Neuronal stem cell (in vitro differentiated cells): Measurements from ENCODE around the gene KCNK4.
A peak's percentile ranks its signal among the peaks of the same experiment; 100 is the strongest.

Experiments used
- DNase-seq: peaks from one replicate; pipeline ENCODE4 v3.0.0-alpha.2; 2013; ENCODE audit warnings: low spot score
- H2AFZ ChIP-seq: one replicate; pipeline ENCODE4 v1.6.1; 2013; ENCODE audit warnings: mild to moderate bottlenecking, low read length, inconsistent platforms
- H2AK5ac ChIP-seq: 2 replicates; pipeline ENCODE4 v1.6.1; 2013; ENCODE audit warnings: low read depth, mild to moderate bottlenecking, inconsistent platforms, low read length, moderate library complexity, mixed read lengths
- H2BK120ac ChIP-seq: 2 replicates; pipeline ENCODE4 v1.6.1; 2013; ENCODE audit warnings: low read depth, mild to moderate bottlenecking, inconsistent platforms, low read length, moderate library complexity, mixed read lengths
- H2BK12ac ChIP-seq: one replicate; pipeline ENCODE4 v1.6.1; 2013; ENCODE audit warnings: low read length, inconsistent platforms
- H2BK15ac ChIP-seq: 2 replicates; pipeline ENCODE4 v1.6.1; 2013; ENCODE audit warnings: mild to moderate bottlenecking, low read length, inconsistent platforms, mixed read lengths
- H2BK5ac ChIP-seq: one replicate; pipeline ENCODE4 v1.6.1; 2013; ENCODE audit warnings: inconsistent platforms, mild to moderate bottlenecking, low read length, moderate library complexity
- H3K14ac ChIP-seq: one replicate; pipeline ENCODE4 v1.6.1; 2013; ENCODE audit warnings: low read length, inconsistent platforms
- H3K18ac ChIP-seq: 2 replicates; pipeline ENCODE4 v1.6.1; 2013; ENCODE audit warnings: low read length, inconsistent platforms
- H3K23ac ChIP-seq: 2 replicates; pipeline ENCODE4 v1.6.1; 2013; ENCODE audit warnings: low read depth, mild to moderate bottlenecking, mixed read lengths, low read length, inconsistent platforms; ENCODE audit not compliant: poor library complexity
- H3K27ac ChIP-seq: replicated peaks from 3 replicates; pipeline ENCODE4 v1.5.1; 2013; ENCODE audit warnings: low read length, inconsistent platforms
- H3K27me3 ChIP-seq, 3 experiments: 2 replicates each; pipeline ENCODE4 v1.6.1; 2013; ENCODE audit warnings: low read length in 3 of 3, mild to moderate bottlenecking in 2 of 3, inconsistent platforms in 1 of 3, low read depth in 1 of 3, mixed read lengths in 1 of 3, moderate library complexity in 1 of 3; ENCODE audit not compliant: control insufficient read depth in 3 of 3, insufficient read depth in 3 of 3
- H3K36me3 ChIP-seq, 2 donors: replicated peaks in 1 of 2; 2 replicates each; pipeline ENCODE4 v1.6.1; 2013; ENCODE audit warnings: low read length in 2 of 2; ENCODE audit not compliant: control insufficient read depth in 2 of 2, insufficient read depth in 2 of 2
- H3K4ac ChIP-seq: 2 replicates; pipeline ENCODE4 v1.6.1; 2013; ENCODE audit warnings: inconsistent platforms, mild to moderate bottlenecking, low read length, moderate library complexity
- H3K4me1 ChIP-seq, 2 donors: 1 replicate in 1 of 2; 2 replicates in 1 of 2; pipeline ENCODE4 v1.6.1; 2013; ENCODE audit warnings: low read length in 2 of 2, low read depth in 1 of 2; ENCODE audit not compliant: control insufficient read depth in 2 of 2, insufficient read depth in 1 of 2
- H3K4me2 ChIP-seq: one replicate; pipeline ENCODE4 v1.6.1; 2013; ENCODE audit warnings: mild to moderate bottlenecking, low read length, inconsistent platforms; ENCODE audit not compliant: insufficient read depth, poor library complexity, severe bottlenecking
- H3K4me3 ChIP-seq, 2 donors: 2 replicates each; pipeline ENCODE4 v1.5.1; 2013; ENCODE audit warnings: low read length in 2 of 2, mild to moderate bottlenecking in 2 of 2, inconsistent platforms in 1 of 2, moderate library complexity in 1 of 2
- H3K79me1 ChIP-seq: one replicate; pipeline ENCODE4 v1.6.1; 2013; ENCODE audit warnings: low read depth, mild to moderate bottlenecking, inconsistent platforms, low read length, moderate library complexity
- H3K9ac ChIP-seq: one replicate; pipeline ENCODE4 v1.6.1; 2013; ENCODE audit warnings: mild to moderate bottlenecking, low read depth, low read length, inconsistent platforms; ENCODE audit not compliant: poor library complexity
- H3K9me3 ChIP-seq, 2 donors: replicated peaks in 1 of 2; 2 replicates each; pipeline versions ENCODE3 to v1.6.1; 2013; ENCODE audit warnings: low read length in 2 of 2, mild to moderate bottlenecking in 2 of 2, inconsistent platforms in 1 of 2, low read depth in 1 of 2, mixed read lengths in 1 of 2, moderate library complexity in 1 of 2; ENCODE audit not compliant: control insufficient read depth in 2 of 2, insufficient read depth in 1 of 2
- H4K8ac ChIP-seq: one replicate; pipeline ENCODE4 v1.6.1; 2013; ENCODE audit warnings: low read depth, mild to moderate bottlenecking, inconsistent platforms, low read length, moderate library complexity
- H4K91ac ChIP-seq: one replicate; pipeline ENCODE4 v1.6.1; 2013; ENCODE audit warnings: low read length, low read depth, mild to moderate bottlenecking, inconsistent platforms; ENCODE audit not compliant: poor library complexity
- WGBS, 2 donors: extraction: QIAGEN DNeasy Blood & Tissue Kit; methylation state at CpG; one replicate each; pipeline ENCODE4 v1.1.7; 2013; ENCODE audit warnings: missing lambda C conversion rate in 2 of 2, mixed read lengths in 1 of 2; ENCODE audit not compliant: insufficient read length in 2 of 2, insufficient replicate concordance in 1 of 2; ENCODE audit errors: extremely low coverage in 2 of 2; 5-methylcytosine and 5-hydroxymethylcytosine counted together

Gene KCNK4

DNA sequence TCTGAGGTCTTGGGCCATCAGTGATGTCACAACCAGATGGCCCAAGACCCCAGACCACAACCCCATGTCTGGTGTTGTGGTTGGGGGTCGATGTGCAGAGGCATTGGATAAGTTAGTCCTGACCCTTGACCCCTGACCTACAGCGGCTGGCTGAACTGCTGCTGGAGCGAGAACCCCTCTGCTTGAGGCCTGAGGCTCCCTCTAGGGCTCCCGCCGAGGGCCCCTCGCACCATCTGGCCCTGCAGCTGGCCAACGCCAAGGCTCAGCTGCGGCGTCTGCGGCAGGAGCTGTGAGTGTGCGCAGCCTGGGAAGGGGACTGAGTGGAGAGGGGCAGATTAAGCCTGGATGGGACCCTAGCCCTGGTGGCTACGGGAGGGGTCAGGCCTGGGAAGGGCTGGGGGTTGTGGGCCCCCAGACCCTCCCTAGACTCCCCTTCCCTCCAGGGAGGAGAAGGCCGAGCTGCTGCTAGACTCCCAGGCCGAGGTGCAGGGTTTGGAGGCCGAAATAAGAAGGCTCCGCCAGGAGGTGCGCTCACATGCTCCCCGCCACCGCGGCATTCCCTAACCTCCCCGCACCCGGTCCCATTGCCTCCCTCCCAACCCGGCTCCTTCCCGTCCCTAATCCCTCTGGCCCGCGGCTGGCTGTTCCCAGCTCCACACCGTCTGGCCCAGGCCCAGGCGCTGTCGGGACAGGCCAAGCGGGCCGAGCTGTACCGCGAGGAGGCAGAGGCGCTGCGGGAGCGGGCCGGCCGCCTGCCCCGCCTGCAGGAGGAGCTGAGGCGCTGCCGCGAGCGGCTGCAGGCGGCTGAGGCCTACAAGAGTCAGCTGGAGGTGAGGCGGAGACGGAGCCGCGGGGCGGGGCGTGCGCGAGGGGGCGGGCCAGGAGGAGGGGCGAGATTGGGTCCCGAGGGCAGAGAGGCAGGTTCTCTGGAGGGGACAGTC is 51.0 kb downstream of the KCNK4 start:
- DNase-seq = peak; percentile 80
- Histone ChIP-seq H3K4ac (no peak overlapping the region), H4K8ac (no peak overlapping the region), H3K18ac (peak overlapping the region; percentile 89), H3K9me3 (no peaks in the 10 kb centered on the region), H2BK12ac (peak overlapping the region; percentile 77), H3K27ac (no peak overlapping the region), H2AFZ (peak overlapping the region; percentile 92), H3K27me3 (peaks cover 0 to 41% (median 11%) of the 10 kb centered on the region in 3 experiments), H2BK15ac (peak overlapping the region; percentile 95), H3K4me1 (peaks cover 6 to 16% of the 10 kb centered on the region in 2 donors), H3K4me2 (peak overlapping the region; percentile 54), H3K23ac (peak overlapping the region; percentile 94), H3K14ac (no peak overlapping the region), H3K79me1 (peaks cover 1% of the 10 kb centered on the region), H4K91ac (no peak overlapping the region), H2BK120ac (peak overlapping the region; percentile 87), H3K36me3 (no peaks in the 10 kb centered on the region), H3K9ac (peak overlapping the region; percentile 45), H3K4me3 (peak overlapping the region in 1 of 2 donors; percentile 70), H2BK5ac (no peak overlapping the region), H2AK5ac (peak overlapping the region; percentile 94)
- no CpG with 5 or more reads among the region's 55 CpGs for WGBS, 2 donors

DNA sequence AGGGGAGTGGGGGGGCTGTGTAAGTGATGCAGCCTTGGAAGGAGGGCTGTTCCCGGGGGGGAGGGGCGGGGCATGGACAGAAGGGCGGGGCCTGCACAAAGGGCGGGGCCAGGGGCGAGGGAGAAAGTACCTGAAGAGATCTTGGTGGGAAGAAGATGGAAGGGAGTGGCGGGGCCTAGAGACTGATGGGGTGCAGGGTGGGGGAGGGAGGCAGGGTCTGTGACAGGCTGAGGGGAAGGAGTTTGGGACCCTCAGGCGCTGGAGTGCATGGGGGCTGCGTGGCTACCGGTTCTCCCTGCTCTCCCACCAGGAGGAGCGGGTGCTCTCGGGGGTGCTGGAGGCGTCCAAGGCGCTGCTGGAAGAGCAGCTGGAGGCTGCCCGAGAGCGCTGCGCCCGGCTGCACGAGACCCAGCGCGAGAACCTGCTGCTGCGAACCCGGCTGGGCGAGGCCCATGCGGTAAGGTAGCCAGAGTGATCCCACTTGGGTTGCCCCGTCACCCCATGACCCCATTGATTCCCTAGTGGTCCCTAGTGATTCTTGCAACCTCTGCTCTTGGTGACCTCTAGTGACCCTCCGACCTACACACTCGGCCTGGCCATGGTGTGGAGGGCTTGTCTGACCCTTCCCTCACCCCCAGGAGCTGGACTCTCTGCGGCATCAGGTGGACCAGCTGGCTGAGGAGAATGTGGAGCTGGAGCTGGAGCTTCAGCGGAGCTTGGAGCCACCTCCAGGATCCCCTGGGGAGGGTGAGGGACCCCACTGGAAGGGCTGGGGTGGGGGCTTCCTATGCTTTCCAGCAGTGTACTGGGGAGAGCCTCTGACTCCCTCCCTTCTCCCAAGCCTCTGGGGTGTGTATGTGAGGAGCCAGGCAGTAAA is 52.0 kb downstream of the KCNK4 start:
- Histone ChIP-seq H2AFZ (peak overlapping the region; percentile 92), H3K27ac (no peak overlapping the region), H3K4me3 (no peak overlapping the region)

DNA sequence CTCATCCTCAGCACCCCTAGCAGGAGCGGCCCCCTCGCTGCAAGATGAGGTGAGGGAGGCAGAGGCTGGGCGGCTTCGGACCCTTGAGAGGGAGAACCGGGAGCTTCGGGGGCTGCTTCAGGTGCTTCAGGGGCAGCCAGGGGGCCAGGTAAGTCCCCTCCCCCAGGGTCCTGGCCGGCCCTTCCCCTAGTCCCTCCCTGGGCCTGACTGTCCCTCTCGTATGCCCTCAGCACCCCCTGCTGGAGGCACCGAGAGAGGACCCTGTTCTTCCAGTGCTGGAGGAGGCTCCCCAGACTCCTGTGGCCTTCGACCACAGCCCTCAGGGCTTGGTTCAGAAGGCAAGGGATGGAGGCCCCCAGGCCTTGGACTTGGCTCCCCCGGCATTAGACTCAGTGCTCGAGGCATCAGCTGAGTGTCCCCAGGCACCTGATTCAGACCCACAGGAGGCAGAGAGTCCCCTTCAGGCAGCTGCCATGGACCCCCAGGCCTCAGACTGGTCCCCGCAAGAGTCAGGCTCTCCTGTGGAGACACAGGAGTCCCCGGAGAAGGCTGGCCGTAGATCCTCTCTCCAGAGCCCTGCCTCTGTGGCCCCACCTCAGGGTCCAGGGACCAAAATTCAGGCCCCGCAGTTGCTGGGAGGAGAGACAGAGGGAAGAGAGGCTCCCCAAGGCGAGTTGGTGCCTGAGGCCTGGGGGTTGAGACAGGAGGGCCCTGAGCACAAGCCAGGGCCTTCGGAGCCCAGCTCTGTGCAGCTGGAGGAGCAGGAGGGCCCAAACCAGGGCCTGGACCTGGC is 52.9 kb downstream of the KCNK4 start:
- Histone ChIP-seq H2BK5ac (peak overlapping the region; percentile 72), H4K91ac (no peak overlapping the region)

More for the DNA sequence above, 52.0 kb downstream of the KCNK4 start:
- Histone ChIP-seq H3K27me3 (peaks cover 0 to 38% (median 11%) of the 10 kb centered on the region in 3 experiments), H3K4me1 (peaks cover 8 to 16% of the 10 kb centered on the region in 2 donors), H3K14ac (peak overlapping the region; percentile 63), H4K91ac (no peak overlapping the region), H3K9me3 (no peaks in the 10 kb centered on the region), H3K4ac (no peak overlapping the region), H2BK5ac (peak overlapping the region; percentile 72), H2BK12ac (peak overlapping the region; percentile 94), H3K36me3 (no peaks in the 10 kb centered on the region), H4K8ac (no peak overlapping the region), H3K18ac (peak overlapping the region; percentile 87), H2AK5ac (peak overlapping the region; percentile 86), H2BK120ac (no peak overlapping the region), H3K79me1 (peaks cover 1% of the 10 kb centered on the region), H3K23ac (peak overlapping the region; percentile 45), H3K9ac (no peak overlapping the region), H3K4me2 (peak overlapping the region; percentile 54), H2BK15ac (peak overlapping the region; percentile 91)
- no peak for DNase-seq
- WGBS, 2 donors = no CpG with 5 or more reads among the region's 29 CpGs

More for the DNA sequence above, 52.9 kb downstream of the KCNK4 start:
- Histone ChIP-seq H2BK12ac (peak overlapping the region; percentile 94), H3K9me3 (no peaks in the 10 kb centered on the region), H4K8ac (no peak overlapping the region), H2AFZ (peak overlapping the region; percentile 33), H3K14ac (no peak overlapping the region), H3K4me3 (no peak overlapping the region), H2AK5ac (peak overlapping the region; percentile 86), H2BK15ac (peak overlapping the region; percentile 91), H2BK120ac (no peak overlapping the region), H3K4me2 (no peak overlapping the region), H3K4ac (no peak overlapping the region), H3K27me3 (peaks cover 0 to 36% (median 11%) of the 10 kb centered on the region in 3 experiments), H3K79me1 (peaks cover 1% of the 10 kb centered on the region), H3K36me3 (no peaks in the 10 kb centered on the region), H3K23ac (peak overlapping the region; percentile 89), H3K4me1 (peaks cover 17 to 22% of the 10 kb centered on the region in 2 donors), H3K9ac (no peak overlapping the region), H3K27ac (no peak overlapping the region), H3K18ac (peak overlapping the region; percentile 28)
- DNase-seq = no peak
- WGBS, 2 donors = no CpG with 5 or more reads among the region's 18 CpGs
